CD4-positive, alpha-beta T cell treated with Interleukin-17A for 4 hours (primary cell): ENCODE measurements around the gene SFRP2.

ENCODE experiments used
- DNase-seq: peaks from one replicate; pipeline ENCODE4 v3.0.0-alpha.2; 2020; ENCODE audit warnings: mixed read lengths

The SFRP2 gene

GRCh38 chr4:153794006-153794405, 5.1 kb upstream of the SFRP2 start:
- no peak for DNase-seq

GRCh38 chr4:153792618-153793247, 3.9 kb upstream of the SFRP2 start:
- DNase-seq: no peak

- peak; percentile 23 for DNase-seq
Measured at GRCh38 chr4:153791746-153792617, 3.1 kb upstream of the SFRP2 start.

- DNase-seq: peak; percentile 50
Measured at GRCh38 chr4:153790962-153791551, 2.2 kb upstream of the SFRP2 start.

GRCh38 chr4:153790500-153790865, 1.6 kb upstream of the SFRP2 start:
- no peak for DNase-seq

- DNase-seq: no peak
Measured at GRCh38 chr4:153789741-153790499, 1.0 kb upstream of the SFRP2 start.

- DNase-seq: no peak
Measured at GRCh38 chr4:153788051-153788412, 851 bp downstream of the SFRP2 start.

- no peak for DNase-seq
Measured at GRCh38 chr4:153787575-153787974, 1.3 kb downstream of the SFRP2 start.

GRCh38 chr4:153787061-153787560, 1.8 kb downstream of the SFRP2 start:
- no peak for DNase-seq

GRCh38 chr4:153785910-153786721, 2.8 kb downstream of the SFRP2 start:
- DNase-seq: no peak

GRCh38 chr4:153784166-153784699, 4.7 kb downstream of the SFRP2 start:
- DNase-seq: no peak

GRCh38 chr4:153782581-153782980, 6.3 kb downstream of the SFRP2 start:
- no peak for DNase-seq

GRCh38 chr4:153781717-153782416, 7.0 kb downstream of the SFRP2 start:
- DNase-seq: no peak

- no peak for DNase-seq
Measured at GRCh38 chr4:153781280-153781679, 7.6 kb downstream of the SFRP2 start.

- DNase-seq: no peak
Measured at GRCh38 chr4:153780876-153781275, 8.0 kb downstream of the SFRP2 start.

GRCh38 chr4:153780221-153780620, 8.7 kb downstream of the SFRP2 start:
- no peak for DNase-seq

- no peak for DNase-seq
Measured at GRCh38 chr4:153778383-153778782, 10.5 kb downstream of the SFRP2 start.

- DNase-seq: no peak
Measured at GRCh38 chr4:153777421-153777820, 11.5 kb downstream of the SFRP2 start.

- no peak for DNase-seq
Measured at GRCh38 chr4:153776601-153777000, 12.3 kb downstream of the SFRP2 start.

- no peak for DNase-seq
Measured at GRCh38 chr4:153773236-153773690, 15.6 kb downstream of the SFRP2 start.

GRCh38 chr4:153771046-153771445, 17.8 kb downstream of the SFRP2 start:
- no peak for DNase-seq
